HG03045 (cell line): ENCODE results near the gene ST6GALNAC3.
A peak's percentile ranks its signal among the peaks of the same experiment; 100 is the strongest.

Experiments used
- ATAC-seq: cut with Tn5 transposase; IDR thresholded peaks from one replicate; pipeline ENCODE4 v1.9.1; 2021; ENCODE audit warnings: mild to moderate bottlenecking, moderate library complexity; ENCODE audit not compliant: unreplicated experiment

The ST6GALNAC3 gene

GRCh38 chr1:76140227-76140626 lies 65.7 kb downstream of the ST6GALNAC3 start:
- ATAC-seq: no peak

GRCh38 chr1:76141929-76142328 lies 67.4 kb downstream of the ST6GALNAC3 start:
- ATAC-seq: no peak

GRCh38 chr1:76142771-76143540 lies 68.4 kb downstream of the ST6GALNAC3 start:
- no peak for ATAC-seq

- no peak for ATAC-seq
Measured at GRCh38 chr1:76144247-76144646, 69.7 kb downstream of the ST6GALNAC3 start.

GRCh38 chr1:76145332-76145731 lies 70.8 kb downstream of the ST6GALNAC3 start:
- ATAC-seq: no peak

- ATAC-seq: no peak
Measured at GRCh38 chr1:76146184-76146583, 71.6 kb downstream of the ST6GALNAC3 start.

GRCh38 chr1:76147917-76148316 lies 73.4 kb downstream of the ST6GALNAC3 start:
- no peak for ATAC-seq

GRCh38 chr1:76148460-76148859 lies 73.9 kb downstream of the ST6GALNAC3 start:
- ATAC-seq: no peak

- no peak for ATAC-seq
Measured at GRCh38 chr1:76153841-76154205, 79.3 kb downstream of the ST6GALNAC3 start.

- ATAC-seq: peak; percentile 97
Measured at GRCh38 chr1:76154206-76154956, 79.8 kb downstream of the ST6GALNAC3 start.

- no peak for ATAC-seq
Measured at GRCh38 chr1:76156987-76157386, 82.4 kb downstream of the ST6GALNAC3 start.

GRCh38 chr1:76158126-76158525 lies 83.6 kb downstream of the ST6GALNAC3 start:
- ATAC-seq: no peak

- ATAC-seq: no peak
Measured at GRCh38 chr1:76160225-76160624, 85.7 kb downstream of the ST6GALNAC3 start.

- ATAC-seq: no peak
Measured at GRCh38 chr1:76161451-76161850, 86.9 kb downstream of the ST6GALNAC3 start.

GRCh38 chr1:76162254-76162653 lies 87.7 kb downstream of the ST6GALNAC3 start:
- ATAC-seq: no peak

GRCh38 chr1:76164165-76164564 lies 89.6 kb downstream of the ST6GALNAC3 start:
- no peak for ATAC-seq

- ATAC-seq: no peak
Measured at GRCh38 chr1:76170084-76170483, 95.5 kb downstream of the ST6GALNAC3 start.

- no peak for ATAC-seq
Measured at GRCh38 chr1:76170513-76170912, 96.0 kb downstream of the ST6GALNAC3 start.

GRCh38 chr1:76176000-76176399 lies 101.5 kb downstream of the ST6GALNAC3 start:
- ATAC-seq: no peak

- ATAC-seq: no peak
Measured at GRCh38 chr1:76177615-76178014, 103.1 kb downstream of the ST6GALNAC3 start.

GRCh38 chr1:76179219-76179698 lies 104.7 kb downstream of the ST6GALNAC3 start:
- ATAC-seq: no peak

GRCh38 chr1:76185207-76185606 lies 110.7 kb downstream of the ST6GALNAC3 start:
- ATAC-seq: no peak
